Activated naive CD4-positive, alpha-beta T cell treated with anti-CD3 and anti-CD28 coated beads, Interleukin-2, amount 50 U/mL, for 24 hours (primary cell): Measurements from ENCODE around the gene RGS3.
"Not testable (repeated sequence)": the region's sequence is repeated elsewhere in the genome, so short reads cannot be mapped to it uniquely, and the experiment has no call there.

Experiments used
- H3K27ac Mint-ChIP-seq: one replicate; pipeline ENCODE4 v1.8.0; 2021; ENCODE audit warnings: mild to moderate bottlenecking, mixed read lengths
- H3K27me3 Mint-ChIP-seq: one replicate; pipeline ENCODE4 v1.8.0; 2021; ENCODE audit warnings: mixed read lengths
- H3K36me3 Mint-ChIP-seq: one replicate; pipeline ENCODE4 v1.8.0; 2021; ENCODE audit warnings: mixed read lengths
- H3K4me1 Mint-ChIP-seq: one replicate; pipeline ENCODE4 v1.8.0; 2021; ENCODE audit warnings: mixed read lengths
- H3K4me3 Mint-ChIP-seq: one replicate; pipeline ENCODE4 v1.8.0; 2021; ENCODE audit warnings: mild to moderate bottlenecking, mixed read lengths
- H3K9me3 Mint-ChIP-seq: one replicate; pipeline ENCODE4 v1.8.0; 2021; ENCODE audit warnings: mixed read lengths

Gene RGS3

DNA sequence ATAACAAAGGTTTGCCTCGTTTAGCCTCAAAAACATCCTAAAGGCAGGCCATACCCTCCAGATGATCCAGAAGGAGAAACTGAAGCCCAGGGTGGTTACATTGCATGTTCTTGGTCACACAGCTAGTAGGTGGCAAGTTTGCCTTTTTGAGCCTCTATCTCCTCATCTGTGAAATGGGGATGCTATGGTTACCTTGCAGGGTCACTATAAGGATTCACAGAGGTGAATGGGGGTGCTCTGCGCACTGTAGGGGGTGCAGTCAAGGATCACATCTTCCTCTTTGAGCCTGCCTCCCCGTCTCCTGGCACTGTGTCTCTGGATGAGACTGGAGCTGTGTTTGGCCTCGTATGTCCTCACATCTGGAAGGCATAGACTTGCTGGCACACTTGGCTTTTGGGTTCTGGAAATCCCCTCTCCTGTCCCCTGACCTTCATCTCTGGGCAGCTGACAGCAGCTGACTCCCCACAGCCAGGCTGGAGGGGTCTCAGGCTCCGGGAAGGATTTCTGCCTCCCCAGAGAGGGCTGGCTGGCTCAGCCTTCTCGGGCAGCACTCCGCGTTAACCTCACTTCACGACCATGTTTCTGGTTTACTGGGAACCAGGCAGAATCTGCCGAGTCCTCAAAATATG, 167.7 kb downstream of the RGS3 start:
- no peaks in the 10 kb centered on the region for H3K4me1 Mint-ChIP-seq
- no peaks in the 10 kb centered on the region for H3K9me3 Mint-ChIP-seq
- H3K36me3 Mint-ChIP-seq, result no peaks in the 10 kb centered on the region
- no peak overlapping the region for H3K27ac Mint-ChIP-seq
- no peak overlapping the region for H3K4me3 Mint-ChIP-seq
- peaks cover 1% of the 10 kb centered on the region for H3K27me3 Mint-ChIP-seq

DNA sequence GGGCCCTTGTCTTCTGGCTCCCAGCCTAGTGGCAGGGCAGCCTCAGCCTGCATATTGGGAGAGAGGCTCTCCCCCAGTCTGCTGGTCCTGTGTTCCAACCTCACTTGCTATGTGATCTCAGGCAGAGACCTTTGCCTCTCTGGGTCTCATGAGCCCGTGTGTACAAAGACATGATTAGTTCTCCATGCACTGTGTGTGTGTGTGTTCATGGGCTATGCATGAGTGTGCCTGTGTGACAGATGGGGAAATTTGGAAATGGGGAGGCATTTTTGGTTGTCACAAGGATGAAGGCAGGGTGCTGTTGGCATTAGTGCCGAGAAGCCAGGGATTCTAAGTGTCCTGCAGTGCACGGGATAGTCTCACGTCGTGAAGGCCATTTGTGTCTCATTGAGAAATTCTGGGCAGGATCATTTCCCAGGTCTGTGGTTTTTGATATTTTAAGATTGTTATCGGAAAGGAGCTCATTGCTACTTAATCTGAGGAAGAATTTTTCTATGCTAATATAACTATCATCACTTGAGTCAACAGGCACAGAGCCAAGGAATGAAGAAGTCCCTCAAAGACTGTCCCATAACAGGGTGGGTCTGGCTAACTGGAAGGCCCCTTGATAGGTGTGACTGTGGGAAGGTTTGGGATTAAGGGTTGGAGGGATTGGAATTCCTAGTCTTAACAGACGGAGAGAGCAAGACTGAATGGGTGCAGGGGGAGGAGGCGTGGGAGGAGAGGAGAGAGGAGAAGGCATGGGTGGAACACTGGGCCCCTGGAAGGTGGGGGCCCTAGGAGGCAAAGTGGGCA, 168.5 kb downstream of the RGS3 start:
- Mint-ChIP-seq H3K27me3 (peaks cover 1% of the 10 kb centered on the region), H3K4me1 (no peaks in the 10 kb centered on the region), H3K36me3 (no peaks in the 10 kb centered on the region), H3K4me3 (no peak overlapping the region), H3K9me3 (no peaks in the 10 kb centered on the region), H3K27ac (no peak overlapping the region)

DNA sequence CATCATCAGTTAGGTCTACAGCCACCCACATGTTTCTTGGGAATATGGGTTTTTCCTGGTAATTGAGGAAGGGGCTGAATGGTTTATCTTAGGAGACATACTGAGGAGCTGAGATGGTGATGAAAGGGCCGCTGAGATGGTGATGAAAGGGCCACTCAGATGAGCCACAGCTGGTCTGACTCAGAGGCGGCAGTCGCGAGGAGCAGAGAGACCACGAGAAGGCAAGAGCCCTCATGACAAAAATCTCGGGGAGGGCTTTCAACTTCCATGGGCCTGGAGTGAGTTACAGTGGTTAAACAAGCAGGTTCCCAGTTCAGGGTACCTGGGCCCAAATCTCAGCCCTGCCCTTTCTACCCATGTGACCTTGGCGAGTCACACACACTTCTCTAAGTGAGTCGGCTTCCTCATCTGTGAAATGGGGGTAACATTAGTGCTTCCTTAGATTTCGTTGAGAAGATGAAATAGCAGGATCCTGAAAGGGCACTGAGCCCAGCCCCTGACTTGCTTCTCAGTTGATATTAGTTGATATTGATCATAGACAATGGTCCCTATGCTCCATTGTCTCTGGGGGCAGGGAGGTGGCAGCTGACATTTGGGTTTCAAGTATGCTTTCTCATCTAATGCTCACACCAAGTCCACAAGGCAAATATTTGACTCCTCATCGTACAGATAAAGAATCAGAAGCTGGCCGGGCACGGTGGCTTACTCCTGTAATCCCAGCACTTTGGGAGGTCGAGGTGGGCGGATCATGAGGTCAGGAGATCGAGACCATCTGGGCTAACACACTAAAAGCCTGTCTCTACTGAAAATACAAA, 169.5 kb downstream of the RGS3 start:
- peaks cover 1% of the 10 kb centered on the region for H3K27me3 Mint-ChIP-seq
- no peak overlapping the region for H3K27ac Mint-ChIP-seq
- H3K4me1 Mint-ChIP-seq, result no peaks in the 10 kb centered on the region
- H3K4me3 Mint-ChIP-seq, result no peak overlapping the region
- H3K9me3 Mint-ChIP-seq, result no peaks in the 10 kb centered on the region
- H3K36me3 Mint-ChIP-seq, result no peaks in the 10 kb centered on the region

DNA sequence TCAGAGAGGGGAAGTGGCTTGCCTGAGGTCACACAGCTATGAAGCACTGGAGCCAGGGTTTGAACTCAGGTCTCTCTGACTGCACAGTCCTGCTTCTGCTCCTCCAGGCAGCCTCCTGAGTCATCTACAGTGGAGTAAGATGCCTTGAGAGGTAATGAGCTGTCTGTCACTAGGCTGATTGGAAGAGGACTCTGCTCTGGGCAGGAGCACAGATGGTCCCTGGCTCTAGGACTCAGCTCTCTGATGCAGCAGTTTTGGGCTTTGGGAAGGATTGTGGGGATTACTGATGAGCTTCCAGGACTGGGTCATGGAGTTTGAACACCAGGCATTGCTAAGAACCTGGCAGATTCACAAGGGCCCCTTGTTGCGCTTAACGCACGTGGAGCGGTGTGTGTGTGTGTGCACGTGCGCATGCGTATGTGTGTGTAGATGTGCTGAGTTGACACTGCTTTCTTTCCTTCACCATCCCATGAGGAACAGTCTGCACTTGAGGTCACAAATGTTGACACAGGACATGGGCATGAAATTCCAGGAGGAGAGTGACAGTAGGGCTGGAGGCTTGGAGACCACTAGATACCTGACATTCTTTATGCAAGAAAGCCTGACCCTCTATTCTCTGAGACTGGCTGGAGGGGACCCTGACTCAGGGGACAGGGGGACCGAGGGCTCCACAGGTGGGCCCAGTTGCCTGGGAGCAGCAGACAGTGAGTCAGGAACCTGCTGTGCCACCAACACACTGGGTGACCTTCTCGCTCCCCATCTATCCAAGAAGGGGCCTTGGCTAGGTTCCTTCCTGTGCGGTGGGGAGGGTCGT, 170.5 kb downstream of the RGS3 start:
- no peak overlapping the region for H3K27ac Mint-ChIP-seq
- no peaks in the 10 kb centered on the region for H3K27me3 Mint-ChIP-seq
- H3K36me3 Mint-ChIP-seq, result no peaks in the 10 kb centered on the region
- H3K9me3 Mint-ChIP-seq, result no peaks in the 10 kb centered on the region
- H3K4me3 Mint-ChIP-seq, result no peak overlapping the region
- H3K4me1 Mint-ChIP-seq, result no peaks in the 10 kb centered on the region

DNA sequence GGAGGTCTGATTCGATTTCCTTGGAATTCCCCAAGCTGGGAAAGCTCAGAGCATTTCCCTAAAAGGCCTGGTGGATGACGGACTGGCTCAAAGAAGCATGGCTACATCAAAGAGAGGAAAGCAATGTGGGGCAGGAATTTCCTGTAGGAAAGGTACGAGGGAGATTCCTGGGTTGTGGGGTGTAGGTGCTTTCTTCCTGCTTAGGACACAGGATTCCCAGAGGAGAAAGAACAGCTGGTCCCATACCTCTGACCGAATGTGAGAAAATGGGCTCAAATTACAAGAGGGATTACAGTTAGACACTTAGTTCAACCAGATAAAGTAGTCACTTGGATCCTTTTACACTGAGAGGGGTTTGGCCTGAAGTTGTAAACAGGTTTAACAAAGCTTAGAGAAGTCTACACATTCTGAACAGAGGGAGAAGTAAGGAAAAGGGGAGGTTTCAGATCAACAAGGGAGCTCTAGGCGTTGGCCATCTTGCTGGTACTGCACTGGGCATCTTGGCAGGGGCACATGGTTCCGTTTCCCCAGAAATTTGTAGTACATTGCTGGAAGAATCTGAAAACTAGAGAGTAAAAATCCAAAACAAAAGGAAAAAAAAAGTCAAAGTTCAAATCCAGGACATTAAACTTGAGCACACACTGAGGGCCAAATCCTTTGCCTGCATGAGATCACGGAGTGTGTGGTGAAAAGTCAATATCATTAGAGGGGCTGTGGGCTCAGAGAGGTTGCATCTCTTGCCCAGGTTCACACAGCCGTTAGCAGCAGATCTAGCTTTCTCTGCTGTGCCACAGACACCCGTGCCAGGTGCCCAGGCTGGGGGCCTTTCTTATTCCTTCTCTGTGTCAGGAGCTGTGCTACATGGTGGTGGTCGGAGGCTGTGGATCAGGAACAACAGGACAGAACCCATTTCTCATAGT, 171.3 kb downstream of the RGS3 start:
- Mint-ChIP-seq H3K27ac (no peak overlapping the region), H3K36me3 (no peaks in the 10 kb centered on the region), H3K4me1 (no peaks in the 10 kb centered on the region), H3K4me3 (no peak overlapping the region), H3K27me3 (no peaks in the 10 kb centered on the region), H3K9me3 (no peaks in the 10 kb centered on the region)

DNA sequence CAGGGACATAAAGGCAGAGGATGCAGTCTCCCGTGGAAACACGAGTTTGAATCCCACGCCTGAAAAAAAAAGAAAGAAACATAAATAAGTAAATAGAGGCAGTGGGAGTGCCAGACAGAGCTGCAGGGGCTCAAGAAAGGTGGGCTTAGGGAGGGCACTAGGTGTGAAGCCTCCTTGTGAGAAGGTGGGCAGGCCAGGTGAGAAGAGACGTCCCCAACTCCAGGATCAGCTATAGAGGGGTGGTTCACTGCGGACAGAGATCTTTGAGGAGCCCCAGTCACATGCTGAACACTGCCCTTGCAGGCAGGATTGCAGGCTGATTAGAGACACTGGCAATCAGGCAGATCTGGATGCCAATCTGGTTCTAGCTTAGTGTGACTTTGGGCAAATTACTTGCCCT, 172.1 kb downstream of the RGS3 start:
- Mint-ChIP-seq H3K27ac (no peak overlapping the region), H3K27me3 (no peaks in the 10 kb centered on the region), H3K4me3 (no peak overlapping the region), H3K36me3 (no peaks in the 10 kb centered on the region), H3K9me3 (no peaks in the 10 kb centered on the region), H3K4me1 (no peaks in the 10 kb centered on the region)

DNA sequence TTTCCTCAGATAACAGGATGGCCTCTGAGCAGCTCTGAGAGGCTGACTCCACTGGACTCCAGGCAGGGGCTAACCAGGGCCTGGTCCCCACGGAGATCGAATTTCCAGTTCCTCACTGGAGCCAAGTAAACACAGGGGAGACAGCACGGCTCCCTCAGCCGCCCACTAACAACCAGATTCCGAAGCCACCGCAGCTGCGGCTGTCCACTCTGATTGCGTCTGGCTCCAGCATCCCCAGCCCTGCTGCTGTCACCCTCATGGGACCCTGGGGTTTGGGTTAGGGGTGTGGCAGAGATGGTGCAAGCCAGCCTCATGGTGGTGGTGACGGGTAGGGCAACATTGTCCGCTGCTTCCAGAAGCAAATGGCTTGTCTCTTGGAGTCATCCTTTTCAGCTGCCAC, 172.6 kb downstream of the RGS3 start:
- no peaks in the 10 kb centered on the region for H3K4me1 Mint-ChIP-seq
- no peak overlapping the region for H3K4me3 Mint-ChIP-seq
- no peak overlapping the region for H3K27ac Mint-ChIP-seq
- no peaks in the 10 kb centered on the region for H3K9me3 Mint-ChIP-seq
- no peaks in the 10 kb centered on the region for H3K36me3 Mint-ChIP-seq
- no peaks in the 10 kb centered on the region for H3K27me3 Mint-ChIP-seq

DNA sequence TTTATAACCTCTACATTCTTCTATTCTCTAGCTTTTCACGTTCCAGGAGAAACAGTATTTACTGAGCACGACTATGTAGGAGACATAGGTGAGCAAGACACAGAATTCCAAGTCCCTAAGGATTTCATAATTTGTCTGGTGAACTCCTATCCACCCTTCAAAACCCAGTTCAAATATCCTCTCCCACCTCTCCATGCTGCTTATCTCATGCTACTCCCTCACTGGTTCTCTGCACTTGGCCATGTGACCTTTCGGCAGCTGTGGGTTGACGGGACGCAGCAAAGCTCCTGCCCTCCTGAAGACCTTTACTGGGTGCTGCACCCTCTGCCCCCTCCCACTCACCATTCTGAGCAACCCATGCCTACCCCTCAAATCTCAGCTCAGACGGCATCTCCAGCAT, 173.2 kb downstream of the RGS3 start:
- no peaks in the 10 kb centered on the region for H3K27me3 Mint-ChIP-seq
- no peaks in the 10 kb centered on the region for H3K4me1 Mint-ChIP-seq
- no peak overlapping the region for H3K27ac Mint-ChIP-seq
- H3K9me3 Mint-ChIP-seq, result no peaks in the 10 kb centered on the region
- no peak overlapping the region for H3K4me3 Mint-ChIP-seq
- no peaks in the 10 kb centered on the region for H3K36me3 Mint-ChIP-seq

DNA sequence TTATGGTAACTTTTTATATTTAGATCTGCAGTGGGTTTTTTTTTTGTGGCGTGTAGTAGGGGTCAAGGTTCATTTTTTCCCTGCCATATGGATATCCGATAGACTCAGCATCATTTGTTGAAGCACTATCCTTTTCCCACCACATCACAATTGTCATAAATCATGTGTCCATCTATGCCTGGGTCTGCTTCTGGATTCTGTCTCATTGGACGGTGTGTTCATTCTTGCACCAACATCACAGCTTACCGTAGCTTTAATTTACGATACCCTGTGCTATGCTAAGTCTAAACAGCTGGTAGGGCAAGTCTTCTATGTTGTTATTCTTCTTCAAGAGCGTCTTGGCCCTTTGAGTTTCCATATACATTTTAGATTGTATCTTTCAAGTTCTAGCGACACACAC, 175.0 kb downstream of the RGS3 start:
- H3K4me3 Mint-ChIP-seq, result no peak overlapping the region
- H3K27ac Mint-ChIP-seq, result no peak overlapping the region
- H3K9me3 Mint-ChIP-seq, result no peaks in the 10 kb centered on the region
- H3K36me3 Mint-ChIP-seq, result no peaks in the 10 kb centered on the region
- no peaks in the 10 kb centered on the region for H3K4me1 Mint-ChIP-seq
- H3K27me3 Mint-ChIP-seq, result no peaks in the 10 kb centered on the region

DNA sequence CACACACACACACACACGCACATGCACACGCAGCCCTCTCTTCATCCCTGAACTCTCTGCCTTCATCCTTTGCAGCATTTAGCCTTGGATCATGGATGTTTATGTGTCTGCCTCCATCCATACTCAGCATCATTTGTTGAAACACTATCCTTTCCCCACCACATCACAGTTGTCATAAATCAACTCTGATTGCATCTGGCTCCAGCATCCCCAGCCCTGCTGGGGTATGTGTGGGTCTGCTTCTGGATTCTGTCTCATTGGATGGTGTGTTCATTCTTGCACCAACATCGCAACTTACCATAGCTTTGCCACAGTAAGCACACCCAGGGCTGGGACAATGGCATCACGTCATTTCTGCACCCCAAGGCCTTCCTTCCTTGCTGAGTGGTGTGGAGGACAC, 175.4 kb downstream of the RGS3 start:
- H3K9me3 Mint-ChIP-seq, result no peaks in the 10 kb centered on the region
- H3K4me3 Mint-ChIP-seq, result no peak overlapping the region
- H3K4me1 Mint-ChIP-seq, result no peaks in the 10 kb centered on the region
- H3K36me3 Mint-ChIP-seq, result no peaks in the 10 kb centered on the region
- no peaks in the 10 kb centered on the region for H3K27me3 Mint-ChIP-seq
- no peak overlapping the region for H3K27ac Mint-ChIP-seq

DNA sequence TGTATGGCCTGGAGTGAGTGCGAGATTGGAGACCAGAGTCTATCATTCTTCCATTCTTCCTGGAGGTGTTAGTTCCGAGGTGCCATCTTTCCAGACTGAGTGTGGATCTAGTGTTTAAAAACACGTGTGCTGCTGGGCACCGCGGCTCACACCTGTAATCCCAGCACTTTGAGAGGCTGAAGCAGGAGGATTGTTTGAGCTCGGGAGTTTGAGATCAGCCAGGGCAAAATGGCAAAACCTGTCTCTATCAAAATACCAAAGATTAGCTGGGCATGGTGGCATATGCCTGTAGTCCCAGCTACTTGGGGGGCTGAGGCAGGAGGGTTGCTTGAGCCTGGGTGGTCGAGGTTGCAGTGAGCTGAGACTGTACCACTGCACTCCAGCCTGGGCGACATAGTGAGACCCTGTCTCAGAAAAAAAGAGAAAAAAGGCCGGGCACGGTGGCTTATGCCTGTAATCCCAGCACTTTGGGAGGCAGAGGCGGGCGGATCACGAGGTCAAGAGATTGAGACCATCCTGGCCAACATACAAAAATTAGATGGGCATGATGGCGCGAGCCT, 176.0 kb downstream of the RGS3 start:
- H3K27ac Mint-ChIP-seq, H3K36me3 Mint-ChIP-seq, H3K4me1 Mint-ChIP-seq, H3K4me3 Mint-ChIP-seq, H3K9me3 Mint-ChIP-seq, H3K27me3 Mint-ChIP-seq: not testable (repeated sequence)

DNA sequence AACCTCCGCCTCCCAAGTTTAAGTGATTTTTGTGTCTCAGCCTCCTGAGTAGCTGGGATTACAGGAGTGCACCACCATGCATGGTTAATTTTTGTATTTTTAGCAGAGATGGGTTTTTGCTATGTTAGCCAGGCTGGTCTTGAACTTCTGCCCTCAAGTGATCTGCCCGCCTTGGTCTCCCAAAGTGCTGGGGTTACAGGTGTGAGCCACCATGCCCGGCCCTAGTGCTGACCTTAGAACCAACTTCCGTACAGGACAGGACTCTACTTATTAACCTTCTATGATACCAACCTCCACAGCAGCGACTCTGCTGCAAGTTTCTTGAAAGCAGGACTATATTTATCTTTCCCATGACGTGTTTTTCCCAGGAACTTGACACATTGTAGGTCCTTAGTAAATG, 176.9 kb downstream of the RGS3 start:
- Mint-ChIP-seq H3K27ac (no peak overlapping the region), H3K27me3 (peaks cover 1% of the 10 kb centered on the region), H3K4me3 (no peak overlapping the region), H3K9me3 (no peaks in the 10 kb centered on the region), H3K4me1 (no peaks in the 10 kb centered on the region), H3K36me3 (no peaks in the 10 kb centered on the region)

DNA sequence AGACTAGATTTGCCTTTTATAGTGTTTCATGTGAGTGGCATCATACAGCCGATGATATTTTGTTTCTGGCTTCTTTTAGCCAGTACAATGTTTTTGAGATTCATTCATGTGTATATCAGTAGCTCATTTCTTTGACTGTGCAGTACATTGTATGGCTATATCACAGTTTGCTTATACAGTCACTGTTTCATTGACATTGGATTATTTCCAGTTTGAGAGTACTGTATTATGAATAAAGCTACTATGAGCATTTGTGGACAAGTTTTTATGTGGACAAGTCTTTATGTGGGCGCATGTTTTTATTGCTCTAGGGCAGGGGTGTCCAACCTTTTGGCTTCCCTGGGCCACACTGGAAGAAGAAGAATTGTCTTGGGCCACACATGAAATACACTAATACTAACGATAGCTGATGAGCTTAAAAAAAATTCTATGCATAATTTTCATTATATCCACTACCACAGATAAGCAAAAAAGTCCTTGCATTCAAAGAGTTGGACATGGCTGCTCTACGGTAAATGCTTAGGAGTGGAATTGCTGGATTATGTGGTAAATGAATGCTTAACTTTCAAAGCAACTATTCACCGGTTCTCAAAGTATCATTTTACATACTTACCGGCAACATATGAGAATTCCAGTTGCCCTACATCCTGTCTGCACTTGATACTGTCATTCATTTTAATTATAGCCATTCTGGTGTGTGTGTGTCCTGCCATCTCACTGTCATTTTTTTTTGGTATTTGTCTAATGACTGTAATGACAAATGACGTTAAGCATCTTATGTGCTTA, 177.8 kb downstream of the RGS3 start:
- Mint-ChIP-seq H3K4me3 (no peak overlapping the region), H3K27me3 (peaks cover 3% of the 10 kb centered on the region), H3K4me1 (no peaks in the 10 kb centered on the region), H3K27ac (no peak overlapping the region), H3K9me3 (no peaks in the 10 kb centered on the region), H3K36me3 (no peaks in the 10 kb centered on the region)

DNA sequence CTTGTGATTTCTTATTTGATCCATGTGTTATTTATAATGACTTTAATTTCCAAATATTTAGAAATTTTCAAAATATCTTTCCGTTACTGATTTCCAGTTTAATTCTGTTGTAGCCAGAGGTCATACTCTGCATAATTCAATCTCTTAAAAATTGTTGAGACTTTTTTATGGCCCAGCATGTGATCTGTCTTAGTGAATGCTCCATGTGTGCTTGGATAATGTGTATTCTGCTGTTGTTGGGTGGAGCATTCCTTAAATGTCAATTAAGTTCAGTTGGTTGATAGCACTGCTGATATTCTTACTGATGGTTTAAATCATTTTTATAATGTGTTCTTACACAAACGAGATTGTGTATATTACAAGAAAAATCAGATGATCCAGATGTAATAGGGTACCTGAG, 180.8 kb downstream of the RGS3 start:
- H3K9me3 Mint-ChIP-seq, result no peaks in the 10 kb centered on the region
- no peak overlapping the region for H3K4me3 Mint-ChIP-seq
- peaks cover 3% of the 10 kb centered on the region for H3K27me3 Mint-ChIP-seq
- no peak overlapping the region for H3K27ac Mint-ChIP-seq
- no peaks in the 10 kb centered on the region for H3K36me3 Mint-ChIP-seq
- no peaks in the 10 kb centered on the region for H3K4me1 Mint-ChIP-seq
